Fibroblast of upper back skin (primary cell): Measurements from ENCODE around the gene LYPD3.

Source experiments
- DNase-seq: peaks from one replicate; pipeline ENCODE4 v3.0.0-alpha.2; 2013

Gene LYPD3

GRCh38 chr19:43483281-43483680 lies 17.9 kb upstream of the LYPD3 start:
- no peak for DNase-seq

DNA sequence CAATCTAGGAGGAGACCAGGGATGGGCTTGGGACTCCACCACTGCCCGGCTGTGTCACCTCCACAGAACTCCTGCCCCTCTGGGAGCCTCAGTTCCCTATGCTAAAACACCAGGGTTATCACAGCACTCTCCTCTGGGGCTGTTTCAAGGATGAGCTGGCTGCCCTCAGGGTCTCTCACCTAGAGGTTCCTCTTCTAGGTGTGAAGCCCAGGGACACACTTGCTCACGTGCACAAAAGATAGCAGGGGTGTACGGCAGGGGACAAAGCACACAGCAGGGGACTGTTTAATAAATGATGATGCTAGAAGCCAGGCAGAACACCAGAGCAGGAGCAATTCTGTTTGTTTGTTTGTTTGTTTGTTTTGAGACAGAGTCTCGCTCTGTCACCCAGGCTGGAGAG lies 16.8 kb upstream of the LYPD3 start:
- no peak for DNase-seq

- DNase-seq = no peak
These were observed 16.3 kb upstream of the LYPD3 start for GRCh38 chr19:43481701-43482100.

GRCh38 chr19:43480574-43480973 lies 15.2 kb upstream of the LYPD3 start:
- DNase-seq = no peak

DNA sequence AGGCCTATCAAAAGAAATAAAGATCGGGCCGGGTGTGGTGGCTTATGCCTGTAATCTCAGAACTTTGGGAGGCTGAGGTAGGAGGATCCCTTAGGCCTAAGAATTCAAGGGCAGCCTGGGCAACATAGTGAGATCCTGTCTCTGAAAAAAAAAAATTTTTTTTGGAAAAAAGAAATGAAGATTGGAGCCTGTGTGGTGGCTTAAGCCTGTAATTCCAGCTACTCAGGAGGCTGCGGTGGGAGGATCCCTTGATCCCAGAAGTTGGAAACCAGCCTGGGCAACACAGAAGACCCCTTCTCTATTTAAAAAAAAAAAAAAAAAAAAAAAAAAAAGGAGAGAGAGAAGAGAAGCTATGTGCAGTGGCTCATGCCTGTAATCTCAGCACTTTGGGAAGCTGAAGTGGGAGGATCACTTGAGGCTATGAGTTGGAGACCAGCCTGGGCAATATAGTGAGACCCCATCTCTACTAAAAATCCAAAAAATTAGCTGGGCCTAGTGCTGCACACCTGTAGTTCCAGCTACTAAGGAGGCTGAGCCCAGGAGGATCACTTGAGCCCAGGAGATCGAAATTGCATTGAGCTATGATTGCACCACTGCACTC lies 14.7 kb upstream of the LYPD3 start:
- DNase-seq = no peak

DNA sequence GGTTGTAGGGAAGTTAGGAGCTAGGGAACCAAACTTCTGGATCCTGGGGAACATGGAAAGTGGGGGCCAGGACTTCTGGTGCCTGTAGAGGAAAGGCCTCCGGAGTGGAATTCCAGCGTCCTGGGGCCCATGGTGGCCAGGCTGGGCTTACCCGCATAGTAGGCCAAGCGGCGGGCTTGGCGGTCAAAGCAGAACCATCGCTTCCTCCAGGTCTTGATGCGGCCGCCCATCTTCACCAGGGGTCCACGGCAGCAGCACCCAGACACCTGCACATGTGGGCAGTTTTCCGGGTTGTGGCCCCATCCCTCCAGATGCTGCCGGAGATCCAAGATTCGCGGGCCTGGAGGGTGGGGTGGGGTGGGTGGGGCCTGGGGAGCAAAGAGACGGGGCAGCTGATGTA lies 13.8 kb upstream of the LYPD3 start:
- no peak for DNase-seq

GRCh38 chr19:43478323-43478722 lies 12.9 kb upstream of the LYPD3 start:
- no peak for DNase-seq

- peak; percentile 83 for DNase-seq
These were observed 11.2 kb upstream of the LYPD3 start for GRCh38 chr19:43476606-43477005.

DNA sequence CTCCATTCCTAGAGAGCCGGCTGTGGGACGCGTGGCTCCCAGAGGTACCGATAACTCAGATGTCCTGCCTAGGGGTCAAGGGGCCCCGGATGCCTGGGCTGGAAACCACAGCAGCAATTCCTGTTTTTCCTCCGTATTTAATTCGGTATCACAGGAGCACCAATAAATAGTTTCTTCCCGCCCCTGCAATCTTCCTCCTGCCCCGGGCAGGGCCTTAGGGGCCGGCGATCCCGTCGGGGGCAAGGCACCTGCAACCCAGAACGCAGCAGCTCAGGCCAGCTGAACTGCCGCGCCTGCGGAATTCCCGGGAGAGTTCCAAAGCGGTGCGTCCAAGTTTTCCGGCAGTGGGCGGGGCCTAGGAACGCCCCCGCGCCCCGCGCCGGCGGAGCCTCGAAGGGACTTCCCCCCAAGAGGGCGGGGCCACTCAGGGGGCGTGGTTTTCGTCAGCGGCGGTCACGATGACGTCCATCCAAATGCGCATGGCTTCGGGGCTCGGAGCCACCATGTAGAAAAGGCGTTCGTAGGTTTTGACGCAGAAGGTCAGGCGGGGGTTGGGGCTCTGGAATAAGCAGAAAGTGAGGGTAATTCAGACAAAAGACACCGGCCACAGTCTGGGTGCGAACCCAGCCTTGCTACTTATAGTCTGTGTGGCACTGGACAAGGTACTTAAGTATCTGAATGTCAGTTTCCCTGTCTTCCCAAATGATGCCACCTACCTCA lies 9.7 kb upstream of the LYPD3 start:
- peak; percentile 89 for DNase-seq

DNA sequence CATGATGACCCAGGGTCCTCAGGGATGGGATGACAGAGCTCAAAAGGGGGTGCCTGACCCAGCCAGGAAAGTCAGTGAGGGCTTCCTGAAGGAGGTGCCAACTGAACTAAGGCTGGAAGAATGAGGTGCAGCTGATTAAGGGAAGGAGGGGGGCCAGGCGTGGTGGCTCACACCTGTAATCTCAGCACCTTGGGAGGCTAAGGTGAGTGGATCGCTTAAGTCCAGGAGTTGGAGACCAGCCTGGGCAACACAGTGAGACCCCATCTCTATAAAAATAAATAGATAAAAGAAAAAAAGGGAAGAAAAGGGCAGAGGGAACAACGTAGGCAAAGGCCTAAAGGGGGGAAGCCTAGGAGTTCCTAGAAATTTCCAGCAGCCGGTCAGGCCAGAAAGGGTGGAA lies 9.1 kb upstream of the LYPD3 start:
- no peak for DNase-seq

DNA sequence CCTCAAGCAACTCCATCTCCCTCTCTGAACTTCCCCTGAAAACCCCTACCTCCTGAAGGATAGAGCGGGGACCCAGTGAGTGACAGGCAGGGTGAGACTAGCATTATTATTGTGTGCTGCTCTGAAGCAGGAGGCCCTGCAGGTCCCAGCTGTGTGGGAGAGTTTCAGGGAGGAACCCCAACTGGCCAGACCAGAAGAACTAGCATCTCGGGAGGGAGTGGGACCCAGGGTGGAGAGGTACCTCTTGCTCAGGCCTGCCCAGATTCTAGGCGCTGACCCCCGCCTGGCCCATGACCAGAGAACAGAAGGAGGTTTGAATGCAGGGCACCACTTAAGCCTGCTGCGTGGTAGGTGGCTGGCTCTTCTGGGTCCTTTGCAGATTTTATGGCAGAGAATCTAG lies 5.7 kb upstream of the LYPD3 start:
- DNase-seq = no peak

- peak; percentile 17 for DNase-seq
These were observed 4.9 kb upstream of the LYPD3 start for GRCh38 chr19:43470288-43470687.

DNA sequence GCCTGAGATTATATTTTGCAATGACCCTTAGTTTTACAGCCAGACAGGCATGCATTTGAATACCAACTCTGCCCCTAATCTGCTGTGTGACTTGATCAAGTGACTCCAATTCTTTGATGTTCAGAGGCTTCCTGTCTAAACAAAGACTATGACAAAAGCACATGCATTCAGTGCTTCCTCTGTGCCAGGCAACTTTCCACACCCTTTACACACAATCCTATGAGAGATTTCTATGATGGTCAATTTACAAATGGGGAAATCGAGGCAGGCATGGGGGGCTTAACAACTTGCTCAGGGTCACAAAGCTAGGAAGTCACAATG lies 3.7 kb upstream of the LYPD3 start:
- no peak for DNase-seq

- no peak for DNase-seq
These were observed 3.1 kb upstream of the LYPD3 start for GRCh38 chr19:43468354-43469159.

DNA sequence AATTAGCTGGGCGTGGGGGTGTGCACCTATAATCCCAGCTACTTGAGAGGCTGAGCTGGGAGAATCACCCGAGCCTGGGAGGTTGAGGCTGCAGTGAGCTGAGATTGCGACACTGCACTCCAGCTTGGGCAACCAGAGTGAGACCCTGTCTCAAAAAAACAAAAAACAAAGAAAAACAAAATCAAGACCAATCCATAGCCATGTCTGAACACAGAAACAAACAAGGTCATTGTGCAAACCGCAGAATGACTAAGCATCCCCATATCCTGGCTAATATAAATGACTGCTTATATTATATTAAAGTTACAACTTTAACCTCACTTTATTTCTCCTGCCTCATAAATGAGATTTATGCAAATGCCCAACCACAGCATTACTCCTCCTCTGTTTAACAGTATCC lies 2.3 kb upstream of the LYPD3 start:
- DNase-seq = no peak

- no peak for DNase-seq
These were observed 1.9 kb upstream of the LYPD3 start for GRCh38 chr19:43467276-43467675.

- no peak for DNase-seq
These were observed 1.4 kb upstream of the LYPD3 start for GRCh38 chr19:43466793-43467192.

GRCh38 chr19:43464134-43464775 lies 1.2 kb downstream of the LYPD3 start:
- no peak for DNase-seq

DNA sequence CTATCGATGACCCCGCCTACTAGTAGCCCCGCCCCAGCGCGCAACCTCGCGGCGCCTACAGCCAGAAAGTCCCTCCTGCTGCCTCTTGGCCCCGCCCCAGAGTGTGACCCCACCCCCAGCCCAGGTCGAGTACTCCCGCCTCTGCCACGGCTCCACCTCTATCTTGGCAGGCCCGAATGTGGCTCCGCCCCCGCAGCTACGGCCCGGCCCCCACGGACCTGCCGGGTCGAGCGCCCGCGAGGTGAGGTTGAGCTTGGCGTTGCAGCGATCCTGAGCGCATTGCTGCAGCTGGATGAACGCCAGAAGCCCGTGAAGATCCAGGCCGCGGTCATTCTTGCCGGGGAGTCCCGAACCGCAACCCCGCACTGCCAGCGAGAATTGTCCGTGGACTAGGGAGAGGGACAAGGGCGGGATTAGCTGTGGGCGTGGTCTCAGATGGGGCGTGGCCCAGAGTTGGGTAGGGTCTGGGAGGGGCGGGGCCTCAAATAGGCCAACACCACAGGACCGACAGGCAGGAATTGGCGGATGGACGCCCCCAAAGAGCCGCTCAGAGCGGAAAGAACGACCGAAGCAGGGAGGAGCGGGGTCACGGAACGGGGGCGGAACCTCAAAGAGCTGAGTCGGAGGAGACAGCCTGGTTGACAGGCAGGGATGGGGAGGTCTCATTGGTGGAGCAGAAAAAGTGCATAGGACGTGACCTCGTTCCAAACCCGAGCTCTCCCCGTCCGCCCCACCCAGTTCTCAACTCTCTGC lies 1.9 kb downstream of the LYPD3 start:
- peak; percentile 90 for DNase-seq

DNA sequence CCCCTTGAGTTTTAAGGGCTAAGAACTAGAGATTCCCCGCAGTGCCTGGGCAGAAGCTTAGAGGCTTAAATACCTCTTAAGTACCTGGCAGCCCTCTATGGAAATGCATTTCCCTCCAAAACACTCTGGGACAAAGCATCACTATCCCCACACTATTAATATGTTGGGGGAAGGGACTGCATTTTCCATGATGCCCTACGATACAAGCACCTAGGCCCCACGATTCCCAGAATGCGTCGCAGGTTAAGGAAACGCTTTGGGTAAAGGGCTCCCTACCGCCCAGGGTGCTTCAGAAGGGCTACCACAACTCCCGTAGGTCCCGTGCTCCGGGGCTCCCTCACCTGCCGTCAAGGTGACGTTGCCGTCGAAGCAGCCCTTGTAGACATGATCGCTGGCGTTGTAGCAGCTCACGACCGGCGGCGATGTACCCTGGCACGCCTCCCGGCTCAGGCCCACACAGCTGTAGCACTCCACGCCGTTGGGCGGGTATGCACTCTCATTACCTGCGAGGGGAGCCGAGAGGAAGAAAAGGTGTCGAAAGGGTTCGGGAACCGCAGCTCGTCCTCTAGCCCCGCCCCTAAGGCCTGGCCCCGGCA lies 2.5 kb downstream of the LYPD3 start:
- DNase-seq = no peak

GRCh38 chr19:43462383-43462782 lies 3.0 kb downstream of the LYPD3 start:
- no peak for DNase-seq

DNA sequence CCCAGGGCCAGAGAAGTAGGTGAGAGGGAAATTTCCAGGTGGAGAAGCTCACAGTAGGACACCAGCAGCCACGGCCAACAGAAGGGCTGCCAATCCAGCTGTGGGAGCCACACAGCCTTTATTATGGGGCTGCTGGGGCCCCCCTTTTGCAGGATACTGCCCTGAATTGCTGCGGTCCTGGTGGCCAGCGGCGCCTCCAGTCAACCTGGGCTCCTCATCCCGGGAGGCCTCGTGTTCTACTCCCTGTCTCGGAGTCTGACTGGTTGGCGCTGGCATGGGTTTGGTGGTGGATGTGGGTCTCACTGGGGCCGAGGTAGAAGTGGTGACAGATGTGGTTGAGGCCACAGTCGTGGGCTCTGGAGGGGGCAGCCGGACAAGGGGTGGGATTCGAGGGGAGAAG lies 4.1 kb downstream of the LYPD3 start:
- DNase-seq = no peak
